Measurements from ENCODE around the gene DLGAP4. TPM values are rescaled to one million over a fixed set of nuclear protein-coding genes. Genes with fewer than 3 reads are reported as not detected.
A peak's percentile ranks its signal among the peaks of the same experiment; 100 is the strongest.

Gene DLGAP4
- total and polyA plus RNA-seq, 10 donors = 12.0 to 60.9 (median 45.9) TPM

GRCh38 chr20:36319356-36320260 lies 13.5 kb downstream of the DLGAP4 start:
- H3K27ac ChIP-seq = no peak overlapping the region
- WGBS, 5 donors = 69 to 76% (median 71%) methylated on average over 9 to 12 of the region's 12 CpGs
- no peaks in the 10 kb centered on the region for H3K36me3 ChIP-seq
- peak; percentile 44 for DNase-seq
- peaks cover 0 to 28% (median 0%) of the 10 kb centered on the region in 7 donors for H3K27me3 ChIP-seq (replicated peaks in 1 of 7)
- H3K4me3 ChIP-seq = no peak overlapping the region
- no peaks in the 10 kb centered on the region for H3K4me1 ChIP-seq
- intact Hi-C loops (cut with DNase I; ENCODE audit: low total_unique reads) = no loop called here
- TF ChIP-seq, protein P1, sequence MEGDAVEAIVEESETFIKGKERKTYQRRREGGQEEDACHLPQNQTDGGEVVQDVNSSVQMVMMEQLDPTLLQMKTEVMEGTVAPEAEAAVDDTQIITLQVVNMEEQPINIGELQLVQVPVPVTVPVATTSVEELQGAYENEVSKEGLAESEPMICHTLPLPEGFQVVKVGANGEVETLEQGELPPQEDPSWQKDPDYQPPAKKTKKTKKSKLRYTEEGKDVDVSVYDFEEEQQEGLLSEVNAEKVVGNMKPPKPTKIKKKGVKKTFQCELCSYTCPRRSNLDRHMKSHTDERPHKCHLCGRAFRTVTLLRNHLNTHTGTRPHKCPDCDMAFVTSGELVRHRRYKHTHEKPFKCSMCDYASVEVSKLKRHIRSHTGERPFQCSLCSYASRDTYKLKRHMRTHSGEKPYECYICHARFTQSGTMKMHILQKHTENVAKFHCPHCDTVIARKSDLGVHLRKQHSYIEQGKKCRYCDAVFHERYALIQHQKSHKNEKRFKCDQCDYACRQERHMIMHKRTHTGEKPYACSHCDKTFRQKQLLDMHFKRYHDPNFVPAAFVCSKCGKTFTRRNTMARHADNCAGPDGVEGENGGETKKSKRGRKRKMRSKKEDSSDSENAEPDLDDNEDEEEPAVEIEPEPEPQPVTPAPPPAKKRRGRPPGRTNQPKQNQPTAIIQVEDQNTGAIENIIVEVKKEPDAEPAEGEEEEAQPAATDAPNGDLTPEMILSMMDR (IDR thresholded peaks at IDR 0.05 in 8 of 11, conservative IDR thresholded peaks at IDR 0.05 in 3 of 11) = no peak
- H3K9me3 ChIP-seq = peaks cover 0 to 12% (median 4%) of the 10 kb centered on the region in 8 donors

- intact Hi-C loops (cut with DNase I; ENCODE audit: low total_unique reads) = no loop called here
- peaks cover 0 to 26% (median 0%) of the 10 kb centered on the region in 7 donors for H3K27me3 ChIP-seq (replicated peaks in 1 of 7)
- no peaks in the 10 kb centered on the region for H3K4me1 ChIP-seq
- H3K9me3 ChIP-seq = peaks cover 0 to 20% (median 12%) of the 10 kb centered on the region in 8 donors
- WGBS, 5 donors = 66 to 79% (median 68%) methylated on average over 7 to 8 of the region's 8 CpGs
- H3K36me3 ChIP-seq = no peaks in the 10 kb centered on the region
- H3K27ac ChIP-seq = no peak overlapping the region
- no peak for TF ChIP-seq POLR2A (IDR thresholded peaks at IDR 0.05)
- TF ChIP-seq POLR2AphosphoS5 (IDR thresholded peaks at IDR 0.05) = no peak
- TF ChIP-seq, protein P1 (IDR thresholded peaks at IDR 0.05 in 8 of 11, conservative IDR thresholded peaks at IDR 0.05 in 3 of 11) = no peak
- H3K4me3 ChIP-seq = no peak overlapping the region
- peak; percentile 46 for DNase-seq
These were observed 14.2 kb downstream of the DLGAP4 start for GRCh38 chr20:36320261-36320897.

- Histone ChIP-seq H3K4me1 (no peaks in the 10 kb centered on the region), H3K27ac (no peak overlapping the region), H3K27me3 (replicated peaks in 1 of 7) (peaks cover 0 to 18% (median 0%) of the 10 kb centered on the region in 7 donors), H3K36me3 (no peaks in the 10 kb centered on the region), H3K9me3 (peaks cover 0 to 27% (median 18%) of the 10 kb centered on the region in 8 donors), H3K4me3 (no peak overlapping the region)
- DNase-seq = no peak
- 80 to 88% (median 84%) methylated on average over 20 to 24 of the region's 24 CpGs for WGBS, 5 donors
- intact Hi-C loops (cut with DNase I; ENCODE audit: low total_unique reads) = no loop called here
- TF ChIP-seq POLR2A (IDR thresholded peaks at IDR 0.05) (no peak), POLR2AphosphoS5 (IDR thresholded peaks at IDR 0.05) (no peak)
- TF ChIP-seq, protein P1 (IDR thresholded peaks at IDR 0.05 in 8 of 11, conservative IDR thresholded peaks at IDR 0.05 in 3 of 11) = no peak
These were observed 15.0 kb downstream of the DLGAP4 start for GRCh38 chr20:36320898-36321695.
